ENCODE measurements around the gene TGIF2.
A peak's percentile ranks its signal among the peaks of the same experiment; 100 is the strongest.
"Not testable (repeated sequence)": the region's sequence is repeated elsewhere in the genome, so short reads cannot be mapped to it uniquely, and the experiment has no call there.

Gene TGIF2

GRCh38 chr20:36579996-36580545, 6.7 kb downstream of the TGIF2 start:
- DNase-seq = no peak

DNA sequence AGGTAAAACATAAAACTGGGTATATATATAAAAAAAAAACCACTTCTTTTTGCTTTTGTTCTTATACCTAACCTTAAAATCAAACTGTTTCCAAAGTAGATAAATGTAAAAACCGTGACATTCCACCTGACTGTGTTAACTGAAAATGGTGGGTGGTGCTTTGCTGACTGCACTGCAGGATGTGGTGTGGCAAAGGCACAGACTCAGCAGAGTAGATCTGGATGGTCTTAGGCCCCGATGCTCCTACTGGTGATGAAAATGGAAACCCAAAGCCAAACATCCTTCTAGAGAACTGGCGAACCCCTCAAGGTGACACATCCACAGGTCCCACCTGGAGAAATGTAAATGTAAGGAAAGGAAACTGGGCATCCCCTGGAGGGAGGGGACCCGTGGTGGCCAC, 8.9 kb downstream of the TGIF2 start:
- DNase-seq = no peak

GRCh38 chr20:36582821-36583220, 9.4 kb downstream of the TGIF2 start:
- DNase-seq = no peak

- no peak for DNase-seq
Observed at GRCh38 chr20:36584018-36584481, 10.7 kb downstream of the TGIF2 start.

- DNase-seq = no peak
Observed at GRCh38 chr20:36585410-36586125, 12.2 kb downstream of the TGIF2 start.

DNA sequence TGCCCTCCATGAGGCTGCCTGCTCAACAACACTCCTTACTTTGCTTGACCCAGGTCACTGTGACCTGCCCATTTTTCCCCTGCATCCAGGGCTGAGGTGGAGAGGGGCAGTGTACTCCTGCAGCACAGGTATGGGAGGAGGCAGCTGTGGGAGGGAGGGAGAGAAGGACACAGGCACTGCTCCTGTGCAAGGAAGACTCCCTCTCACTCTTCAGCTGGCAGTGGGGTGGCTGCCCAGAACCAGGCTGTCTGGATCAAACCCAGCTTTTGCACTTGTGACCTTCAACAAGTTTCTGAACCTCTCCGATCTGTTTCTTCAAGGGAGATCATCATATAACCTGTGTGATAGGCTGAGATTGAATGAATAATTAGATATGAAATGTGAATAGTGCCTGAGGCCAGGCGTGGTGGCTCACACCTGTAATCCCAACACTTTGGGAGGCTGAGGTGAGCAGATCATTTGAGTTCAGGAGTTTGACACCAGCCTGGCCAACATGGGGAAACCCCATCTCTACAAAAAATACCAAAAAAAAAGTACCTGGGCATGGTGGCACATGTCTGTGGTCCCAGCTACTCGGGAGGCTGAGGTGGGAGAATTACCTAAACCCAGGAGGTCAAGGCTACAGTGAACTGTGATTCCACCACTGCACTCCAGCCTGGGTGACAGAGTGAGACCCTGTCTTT, 14.1 kb downstream of the TGIF2 start:
- no peak for DNase-seq

GRCh38 chr20:36591281-36591680, 17.9 kb downstream of the TGIF2 start:
- no peak for DNase-seq

DNA sequence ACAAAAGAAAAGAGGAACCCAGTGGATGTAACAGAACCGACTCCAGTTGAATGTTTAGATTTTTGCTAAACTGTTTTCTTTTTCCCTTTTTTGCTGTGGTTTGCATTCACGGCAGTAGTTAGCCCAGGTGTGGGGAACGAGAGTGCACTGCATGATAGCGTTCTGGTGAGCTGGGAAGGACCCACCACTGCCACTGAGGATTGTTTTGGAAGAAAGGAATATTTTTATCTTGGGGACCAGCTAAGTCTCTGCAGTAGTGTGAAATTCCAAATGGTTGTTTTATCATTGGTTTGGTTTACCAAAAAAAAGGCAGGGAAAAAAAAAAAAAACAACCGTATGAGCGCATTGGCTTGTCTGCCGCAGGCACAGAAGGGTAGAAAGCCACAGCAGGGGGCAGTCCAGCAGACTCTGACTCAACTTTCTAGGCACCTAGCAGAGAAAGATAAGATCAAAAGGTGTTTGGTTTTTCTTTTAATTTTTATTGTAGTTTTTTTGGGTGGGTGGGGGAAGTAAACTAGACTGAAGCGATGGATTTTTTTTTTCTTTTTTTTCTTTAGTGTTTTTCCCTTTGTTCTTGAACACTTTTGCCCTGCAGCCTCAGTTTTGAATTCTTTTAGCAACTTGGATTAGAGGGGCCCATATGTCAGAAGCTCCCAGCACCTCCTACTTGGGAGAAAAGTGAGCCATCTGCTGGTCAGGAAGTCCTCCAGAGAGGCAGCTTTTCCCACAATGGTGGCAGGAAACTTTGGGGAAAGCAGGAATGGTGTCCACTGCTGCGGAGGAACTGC, 18.7 kb downstream of the TGIF2 start:
- DNase-seq = peak in 2 of 14 donors; percentile 5 to 8

GRCh38 chr20:36593347-36593929, 20.0 kb downstream of the TGIF2 start:
- no peak for DNase-seq

- DNase-seq = no peak
Observed at GRCh38 chr20:36599912-36600345, 26.5 kb downstream of the TGIF2 start.

- DNase-seq = peak in 1 of 14 donors; percentile 2
Observed at GRCh38 chr20:36601540-36601939, 28.1 kb downstream of the TGIF2 start.

DNA sequence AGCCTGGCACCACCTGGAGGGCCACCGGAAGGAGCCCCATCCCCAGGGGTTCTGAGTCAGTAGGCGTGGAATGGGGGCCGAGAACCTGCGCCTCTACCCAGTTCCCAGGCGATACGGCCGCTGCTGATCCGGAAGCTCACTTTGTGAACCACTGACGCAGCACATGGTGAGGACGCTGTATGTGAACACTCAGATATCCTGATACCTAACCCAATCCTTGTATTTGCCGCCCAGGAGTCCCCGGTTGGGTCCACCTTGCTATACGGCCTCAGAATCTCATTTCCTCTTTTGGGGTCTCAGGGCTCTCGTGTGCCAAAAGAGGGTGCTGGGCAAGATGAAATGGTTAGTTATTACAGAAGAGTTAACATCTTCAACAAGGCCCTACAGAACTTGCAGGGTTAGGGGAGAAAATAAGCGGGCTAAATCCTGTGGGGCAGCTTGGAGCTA, 31.6 kb downstream of the TGIF2 start:
- peak in 1 of 14 donors; percentile 60 for DNase-seq

GRCh38 chr20:36605399-36606157, 32.2 kb downstream of the TGIF2 start, which contains the start of gene RAB5IF:
RAB5IF (plus strand) TSS chr20:36605779; CDS start chr20:36605952, 173 bp downstream.
- peak; percentile 87 to 99 (median 98) for DNase-seq

GRCh38 chr20:36606158-36607066, 33.0 kb downstream of the TGIF2 start:
- no peak for DNase-seq

GRCh38 chr20:36607586-36608387, 34.4 kb downstream of the TGIF2 start:
- no peak for DNase-seq

DNA sequence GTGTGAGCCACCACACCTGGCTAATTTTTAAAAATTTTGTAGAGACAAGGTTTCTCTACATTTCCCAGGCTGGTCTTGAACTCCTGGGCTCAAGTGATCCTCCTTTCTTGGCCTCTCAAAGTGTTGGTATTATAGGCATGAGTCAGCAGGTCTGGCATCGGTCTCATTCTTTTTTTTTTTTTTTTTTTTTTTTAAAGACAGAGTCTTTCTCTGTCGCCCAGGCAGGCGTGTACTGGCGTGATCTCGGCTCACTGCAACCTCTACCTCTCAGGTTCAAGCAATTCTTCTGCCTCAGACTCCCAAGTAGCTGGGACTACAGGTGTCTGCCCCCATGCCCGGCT, 35.0 kb downstream of the TGIF2 start:
- not testable (repeated sequence) for DNase-seq

DNA sequence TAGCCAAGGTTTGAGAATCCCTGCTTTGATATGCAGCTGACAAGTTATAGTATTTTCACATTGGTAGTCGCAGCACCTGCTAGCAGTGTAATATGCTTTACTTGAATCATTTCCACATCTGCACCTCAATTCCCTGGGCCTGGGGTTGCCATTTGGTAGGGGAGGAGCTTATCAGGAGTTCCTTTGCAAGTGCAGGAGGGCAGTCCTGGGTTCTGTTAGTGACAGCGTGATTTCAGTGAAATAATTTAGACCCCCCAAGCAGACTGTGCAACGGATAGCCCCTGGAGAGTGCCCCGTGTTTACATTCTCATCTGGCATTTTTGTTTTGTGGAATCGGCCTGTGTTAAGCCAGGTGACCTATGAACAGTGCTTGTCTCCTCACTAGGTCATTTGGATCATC, 38.2 kb downstream of the TGIF2 start:
- no peak for DNase-seq

- peak in 1 of 14 donors; percentile 14 for DNase-seq
Observed at GRCh38 chr20:36613974-36614373, 40.6 kb downstream of the TGIF2 start.

DNA sequence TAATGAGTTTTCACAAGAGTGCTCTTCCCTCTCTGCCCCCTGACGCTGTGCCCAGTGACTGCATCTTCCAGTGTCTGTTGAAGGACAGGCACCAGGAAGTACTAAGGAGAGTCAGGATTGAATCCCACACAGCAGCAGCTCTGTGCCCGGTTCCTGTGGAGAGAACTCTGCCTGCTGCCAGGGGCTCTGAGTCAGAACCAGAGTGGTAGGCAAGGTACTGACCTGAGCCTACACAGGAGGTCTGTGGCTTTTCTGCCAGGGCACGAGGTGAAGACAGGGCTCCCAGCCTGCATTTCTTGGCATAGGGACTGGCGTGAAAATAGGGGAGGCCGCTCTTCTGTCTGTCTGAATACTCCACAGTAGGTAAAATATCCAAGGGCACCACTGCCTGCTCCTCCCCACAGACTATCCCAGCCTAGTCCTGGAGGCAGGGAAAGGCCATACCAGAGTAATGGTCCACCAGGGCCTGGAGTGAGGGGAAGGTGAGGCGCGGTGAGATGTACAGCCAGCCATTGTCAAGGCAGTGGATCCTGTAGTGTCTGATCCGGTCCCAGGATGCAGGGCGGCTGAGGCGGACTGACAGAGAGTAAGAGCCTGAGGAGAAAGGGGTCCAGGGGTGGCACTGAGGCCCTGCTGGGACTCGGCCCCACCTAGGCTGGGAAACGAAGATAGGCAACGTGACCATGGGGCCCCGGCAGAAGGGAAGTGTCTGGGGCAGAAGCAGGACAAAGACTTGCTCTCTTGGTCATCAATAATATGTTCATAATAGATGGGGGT, 41.6 kb downstream of the TGIF2 start:
- peak in 1 of 14 donors; percentile 84 for DNase-seq

Measured in C1 segment of cervical spinal cord (tissue), 14 donors.